ENCODE results near the gene ABCC2.
A peak's percentile ranks its signal among the peaks of the same experiment; 100 is the strongest.

The ABCC2 gene

GRCh38 chr10:99770408-99771045 lies 11.9 kb upstream of the ABCC2 start:
- no peak for DNase-seq (ENCODE audit: low read depth)

- DNase-seq (ENCODE audit: low read depth) = peak; percentile 89
These were observed 6.6 kb upstream of the ABCC2 start for GRCh38 chr10:99775850-99776249.

- no peak for DNase-seq (ENCODE audit: low read depth)
These were observed 4.3 kb upstream of the ABCC2 start for GRCh38 chr10:99777918-99778714.

- DNase-seq (ENCODE audit: low read depth) = peak; percentile 89
These were observed 3.1 kb upstream of the ABCC2 start for GRCh38 chr10:99779335-99779734.

- no peak for DNase-seq (ENCODE audit: low read depth)
These were observed 558 bp upstream of the ABCC2 start for GRCh38 chr10:99781734-99782429.

GRCh38 chr10:99784016-99784726 lies 1.7 kb downstream of the ABCC2 start:
- DNase-seq (ENCODE audit: low read depth) = peak; percentile 64

GRCh38 chr10:99784727-99785441 lies 2.4 kb downstream of the ABCC2 start:
- DNase-seq (ENCODE audit: low read depth) = peak; percentile 28

GRCh38 chr10:99785646-99786045 lies 3.2 kb downstream of the ABCC2 start:
- no peak for DNase-seq (ENCODE audit: low read depth)

GRCh38 chr10:99787311-99787710 lies 4.9 kb downstream of the ABCC2 start:
- DNase-seq (ENCODE audit: low read depth) = no peak

GRCh38 chr10:99787782-99788445 lies 5.5 kb downstream of the ABCC2 start:
- no peak for DNase-seq (ENCODE audit: low read depth)

- peak; percentile 100 for DNase-seq (ENCODE audit: low read depth)
These were observed 6.3 kb downstream of the ABCC2 start for GRCh38 chr10:99788598-99789256.

- DNase-seq (ENCODE audit: low read depth) = no peak
These were observed 9.4 kb downstream of the ABCC2 start for GRCh38 chr10:99791831-99792230.

GRCh38 chr10:99793819-99794218 lies 11.4 kb downstream of the ABCC2 start:
- DNase-seq (ENCODE audit: low read depth) = no peak

- no peak for DNase-seq (ENCODE audit: low read depth)
These were observed 14.5 kb downstream of the ABCC2 start for GRCh38 chr10:99796928-99797327.

GRCh38 chr10:99798031-99798430 lies 15.6 kb downstream of the ABCC2 start:
- no peak for DNase-seq (ENCODE audit: low read depth)

GRCh38 chr10:99798920-99799319 lies 16.5 kb downstream of the ABCC2 start:
- DNase-seq (ENCODE audit: low read depth) = no peak

GRCh38 chr10:99799613-99800012 lies 17.2 kb downstream of the ABCC2 start:
- no peak for DNase-seq (ENCODE audit: low read depth)

- no peak for DNase-seq (ENCODE audit: low read depth)
These were observed 22.0 kb downstream of the ABCC2 start for GRCh38 chr10:99804471-99804870.

- no peak for DNase-seq (ENCODE audit: low read depth)
These were observed 22.8 kb downstream of the ABCC2 start for GRCh38 chr10:99805190-99805589.

- DNase-seq (ENCODE audit: low read depth) = no peak
These were observed 23.7 kb downstream of the ABCC2 start for GRCh38 chr10:99806091-99806490.

GRCh38 chr10:99807786-99808185 lies 25.3 kb downstream of the ABCC2 start:
- DNase-seq (ENCODE audit: low read depth) = no peak
